ACHN (cell line): Measurements from ENCODE around the gene IFITM2.

Experiments
- DNase-seq: peaks from one replicate; pipeline ENCODE4 v3.0.0-alpha.2; 2015
- in situ Hi-C: cut with HindIII; loops from 2 replicates; pipeline ENCODE4 v1.10.0; 2017; ENCODE audit warnings: low sequenced_read_pairs, low pct_ligation_motif_present, low pct_unique_long_range_greater_than_20kb

The IFITM2 gene

GRCh38 chr11:291281-292210, 16.1 kb upstream of the IFITM2 start:
- no peak for DNase-seq
- in situ Hi-C loops = no loop called here

GRCh38 chr11:292211-293121, 15.2 kb upstream of the IFITM2 start:
- in situ Hi-C loops = no loop called here

GRCh38 chr11:293271-293851, 14.3 kb upstream of the IFITM2 start:
- in situ Hi-C loops = no loop called here
- DNase-seq = no peak

More at GRCh38 chr11:292211-293121, 15.2 kb upstream of the IFITM2 start:
- no peak for DNase-seq

- in situ Hi-C loops = no loop called here
- DNase-seq = no peak
Observed at GRCh38 chr11:293852-294661, 13.6 kb upstream of the IFITM2 start.

DNA sequence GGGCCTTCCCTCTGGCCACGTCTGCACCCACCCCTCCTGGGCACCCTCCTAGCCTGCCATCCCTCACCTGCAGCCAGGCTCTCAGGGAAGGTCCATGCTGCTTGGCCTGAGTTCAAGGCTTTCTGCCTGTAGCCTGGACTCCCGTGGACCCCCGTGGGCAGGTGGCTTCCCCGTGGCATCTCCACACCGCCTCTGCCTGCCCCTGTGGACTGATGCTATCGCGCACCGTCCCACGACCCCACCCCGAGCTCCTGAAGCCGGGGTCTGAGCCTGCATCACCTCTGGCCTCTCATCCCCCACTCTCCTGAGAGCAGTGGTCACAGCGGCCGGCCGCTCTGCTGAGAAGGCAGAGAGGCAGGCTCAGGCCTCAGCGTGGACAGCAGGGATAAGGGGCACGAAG, 12.8 kb upstream of the IFITM2 start:
- in situ Hi-C loops = no loop called here
- no peak for DNase-seq

DNA sequence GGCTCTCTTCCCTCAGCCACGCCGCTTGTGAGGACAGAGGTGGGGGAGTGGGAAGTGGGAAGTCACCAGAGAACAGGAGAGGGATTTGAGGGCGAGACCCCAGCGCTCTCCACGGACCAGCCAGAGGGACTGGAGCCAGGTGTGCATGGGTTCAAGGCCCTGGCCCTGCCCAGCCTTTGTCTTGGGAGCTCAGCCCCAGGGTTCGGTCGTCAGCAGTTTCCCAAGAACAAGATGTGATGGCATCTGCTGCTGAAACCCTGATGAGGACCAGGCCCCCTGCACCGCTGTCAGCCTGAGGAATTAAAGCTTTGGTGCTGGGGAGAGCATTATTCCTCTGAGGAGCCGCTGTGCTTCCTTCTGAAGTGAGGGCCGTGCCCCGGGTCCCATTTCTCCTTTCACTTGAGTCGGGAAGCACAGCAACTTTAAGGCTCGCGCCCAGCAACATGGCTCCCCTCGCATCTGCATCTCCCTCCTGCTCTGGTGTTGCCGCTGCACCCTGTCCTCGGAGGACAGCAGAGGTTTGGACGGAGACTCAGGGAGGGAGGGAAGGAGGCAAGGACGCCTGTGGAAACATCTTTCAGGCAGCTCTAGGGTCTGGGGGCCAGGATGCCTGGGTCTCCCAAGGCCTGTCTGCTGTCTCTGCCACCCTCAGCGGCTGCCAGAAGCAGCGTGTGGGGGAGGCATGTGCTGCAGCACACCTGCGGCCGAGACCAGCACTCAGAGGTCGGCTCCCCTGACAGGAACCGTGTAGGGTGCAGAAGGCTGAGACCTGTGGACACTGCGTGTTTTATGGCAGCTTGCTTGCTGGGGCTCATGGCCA, 12.1 kb upstream of the IFITM2 start:
- in situ Hi-C loops = no loop called here

GRCh38 chr11:296171-297050, 11.2 kb upstream of the IFITM2 start:
- in situ Hi-C loops = no loop called here
- no peak for DNase-seq

More for the DNA sequence above, 12.1 kb upstream of the IFITM2 start:
- no peak for DNase-seq

- in situ Hi-C loops = no loop called here
Observed at GRCh38 chr11:297051-297585, 10.5 kb upstream of the IFITM2 start.

GRCh38 chr11:297586-298405, 9.8 kb upstream of the IFITM2 start:
- in situ Hi-C loops = no loop called here
- no peak for DNase-seq

More at GRCh38 chr11:297051-297585, 10.5 kb upstream of the IFITM2 start:
- no peak for DNase-seq

DNA sequence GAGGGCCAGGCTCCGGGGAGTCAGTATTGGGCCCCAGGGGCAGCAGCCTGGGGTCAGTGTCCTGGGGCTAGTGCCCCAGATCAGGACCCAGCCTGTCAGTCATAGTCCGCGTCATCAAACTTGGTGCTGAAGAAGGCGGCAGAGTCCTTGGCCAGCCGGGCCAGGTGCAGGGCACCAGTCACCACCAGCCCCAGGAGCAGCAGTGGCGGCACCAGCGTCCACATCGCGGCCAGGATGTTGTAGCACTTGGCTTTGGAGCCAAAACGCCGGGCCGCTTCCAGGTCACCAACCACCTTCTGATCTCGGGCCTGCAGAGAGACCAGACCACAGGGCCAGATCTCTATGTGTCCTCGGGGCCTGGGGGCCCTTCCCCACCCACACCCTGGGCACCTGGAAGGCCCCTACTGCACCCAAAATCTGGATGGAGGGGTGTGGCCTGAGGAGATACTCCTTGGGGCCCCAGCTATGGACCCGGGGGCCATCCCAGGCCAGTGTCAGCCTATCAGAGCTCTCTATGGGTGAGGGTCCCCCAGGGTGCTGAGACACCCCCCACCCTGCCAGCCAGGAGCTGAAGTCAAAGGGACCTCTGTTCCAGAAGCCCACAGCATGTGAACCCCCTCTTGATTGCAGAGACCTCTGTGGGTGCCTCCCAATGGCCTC, 9.1 kb upstream of the IFITM2 start:
- no peak for DNase-seq
- in situ Hi-C loops = no loop called here

DNA sequence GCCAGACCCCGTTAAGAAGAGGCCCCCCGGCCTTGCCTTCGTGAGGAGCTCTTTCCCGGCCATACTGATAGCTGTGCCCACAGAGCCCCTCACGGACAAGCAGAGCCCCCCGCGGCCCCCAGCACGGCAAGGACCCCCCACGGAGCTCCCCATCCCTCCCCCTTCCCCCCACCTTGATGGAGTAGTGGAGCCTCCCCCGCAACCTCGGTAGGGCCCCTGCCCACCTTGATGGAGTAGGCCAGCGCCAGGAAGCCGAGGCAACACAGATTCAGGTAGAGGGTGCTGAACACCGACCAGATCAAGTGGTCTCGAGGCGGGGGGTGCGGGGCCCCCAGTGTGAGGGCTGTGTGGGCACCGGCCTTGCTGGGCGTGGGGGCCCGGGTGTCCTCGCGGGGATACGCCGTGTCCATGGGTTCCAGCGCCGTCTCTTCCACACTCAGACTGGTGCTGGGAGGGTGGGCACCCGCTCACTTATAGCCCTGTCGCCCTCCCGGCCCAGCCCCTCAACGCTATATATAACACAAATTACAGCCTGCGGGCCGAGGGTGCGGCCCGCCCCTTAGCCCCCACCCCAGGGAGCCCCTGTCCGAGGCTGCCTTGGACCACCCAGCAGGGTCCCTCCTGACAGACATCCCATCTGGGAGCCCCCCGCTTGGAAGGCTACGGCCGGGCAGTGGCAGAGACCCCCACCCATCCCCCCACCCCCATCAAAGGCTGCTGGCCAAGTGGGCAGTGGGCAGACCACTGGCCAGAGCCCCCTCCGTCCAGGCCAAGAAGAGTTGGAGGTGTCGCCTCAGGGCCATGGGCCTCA, 8.3 kb upstream of the IFITM2 start, which contains the start of gene IFITM5:
IFITM5 (minus strand) TSS at position 446 of the 811 bp plus-strand sequence; CDS start at position 410, 36 bp downstream.
- no peak for DNase-seq
- in situ Hi-C loops = no loop called here

- DNase-seq = no peak
- in situ Hi-C loops = no loop called here
Observed at GRCh38 chr11:299951-300735, 7.5 kb upstream of the IFITM2 start.

DNA sequence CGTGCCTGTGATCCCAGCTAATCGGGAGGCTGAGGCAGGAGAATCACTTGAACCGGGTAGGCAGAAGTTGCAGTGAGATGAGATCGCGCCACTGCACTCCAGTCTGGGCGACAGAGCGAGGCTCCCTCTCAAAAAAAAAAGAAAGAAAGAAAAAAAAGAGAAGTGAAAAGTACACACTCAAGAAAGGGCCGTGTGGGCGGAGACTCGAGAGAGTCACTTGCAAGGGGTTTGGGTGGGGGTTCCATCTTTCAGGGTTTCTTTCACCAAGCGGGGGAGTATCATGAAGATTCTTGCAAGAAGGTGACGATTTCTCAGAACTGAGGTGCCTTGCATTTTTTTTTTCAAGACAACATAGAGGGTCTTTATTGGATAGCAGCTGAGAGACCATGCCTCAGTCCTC, 4.3 kb upstream of the IFITM2 start:
- in situ Hi-C loops = no loop called here
- DNase-seq = no peak
